ENCODE results near the gene SAMD4A. TPM values are rescaled to one million over a fixed set of nuclear protein-coding genes. Genes with fewer than 3 reads are reported as not detected.

The SAMD4A gene
- total and polyA plus RNA-seq, 2 donors (not counting 1 experiment from before 2014, with no cell fraction given) = 9.3 to 39.8 TPM

- no peak overlapping the region for H3K9ac ChIP-seq (ENCODE audit: insufficient read depth, low read length)
- no peak for DNase-seq (ENCODE audit: low read depth in 2 of 2)
- no peak overlapping the region for H2AFZ ChIP-seq (ENCODE audit: low read length)
- no peak overlapping the region for H3K4me3 ChIP-seq (replicated peaks in 1 of 4; ENCODE audit: control extremely low read depth in 1 of 4, insufficient read depth in 1 of 4, low read depth in 3 of 4, low read length in 4 of 4)
- peaks cover 41% of the 10 kb centered on the region for H3K36me3 ChIP-seq (ENCODE audit: control insufficient read depth, insufficient read depth, low read length)
- H3K79me2 ChIP-seq (ENCODE audit: control insufficient read depth, insufficient read depth, low read length) = no peaks in the 10 kb centered on the region
- TF ChIP-seq CTCF (conservative IDR thresholded peaks at IDR 0.05 in 1 of 2, IDR thresholded peaks at IDR 0.05 in 1 of 2; ENCODE audit: low read depth in 1 of 2, low read length in 2 of 2) (no peak), EZH2 (IDR thresholded peaks at IDR 0.05; ENCODE audit: low read length, missing control alignments) (no peak)
- no peak overlapping the region for H3K4me2 ChIP-seq (ENCODE audit: extremely low read depth, insufficient read depth, low read length)
- H4K20me1 ChIP-seq (ENCODE audit: control insufficient read depth, extremely low read depth, insufficient read depth, low read length) = no peaks in the 10 kb centered on the region
- no peaks in the 10 kb centered on the region for H3K27me3 ChIP-seq (ENCODE audit: control insufficient read depth, insufficient read depth, low read length)
- H3K4me1 ChIP-seq (ENCODE audit: control insufficient read depth, extremely low read depth, insufficient read depth, low read length) = no peaks in the 10 kb centered on the region
- H3K27ac ChIP-seq (ENCODE audit: insufficient read depth, low read length) = no peak overlapping the region
- H3K9me3 ChIP-seq (ENCODE audit: control insufficient read depth, insufficient read depth, low read depth, low read length) = no peaks in the 10 kb centered on the region
Measured at GRCh38 chr14:54786838-54787237, 219.9 kb downstream of the SAMD4A start.

- Histone ChIP-seq H3K9ac (ENCODE audit: insufficient read depth, low read length) (no peak overlapping the region), H4K20me1 (ENCODE audit: control insufficient read depth, extremely low read depth, insufficient read depth, low read length) (no peaks in the 10 kb centered on the region), H3K27me3 (ENCODE audit: control insufficient read depth, insufficient read depth, low read length) (no peaks in the 10 kb centered on the region), H2AFZ (ENCODE audit: low read length) (no peak overlapping the region), H3K4me1 (ENCODE audit: control insufficient read depth, extremely low read depth, insufficient read depth, low read length) (no peaks in the 10 kb centered on the region), H3K79me2 (ENCODE audit: control insufficient read depth, insufficient read depth, low read length) (no peaks in the 10 kb centered on the region), H3K4me2 (ENCODE audit: extremely low read depth, insufficient read depth, low read length) (no peak overlapping the region), H3K9me3 (ENCODE audit: control insufficient read depth, insufficient read depth, low read depth, low read length) (no peaks in the 10 kb centered on the region), H3K27ac (ENCODE audit: insufficient read depth, low read length) (no peak overlapping the region), H3K4me3 (replicated peaks in 1 of 4; ENCODE audit: control extremely low read depth in 1 of 4, insufficient read depth in 1 of 4, low read depth in 3 of 4, low read length in 4 of 4) (no peak overlapping the region), H3K36me3 (ENCODE audit: control insufficient read depth, insufficient read depth, low read length) (peaks cover 41% of the 10 kb centered on the region)
- DNase-seq (ENCODE audit: low read depth in 2 of 2) = no peak
- TF ChIP-seq CTCF (conservative IDR thresholded peaks at IDR 0.05 in 1 of 2, IDR thresholded peaks at IDR 0.05 in 1 of 2; ENCODE audit: low read depth in 1 of 2, low read length in 2 of 2) (no peak), EZH2 (IDR thresholded peaks at IDR 0.05; ENCODE audit: low read length, missing control alignments) (no peak)
Measured at GRCh38 chr14:54787261-54787660, 220.3 kb downstream of the SAMD4A start.

- H3K27me3 ChIP-seq (ENCODE audit: control insufficient read depth, insufficient read depth, low read length) = no peaks in the 10 kb centered on the region
- no peak overlapping the region for H3K4me3 ChIP-seq (replicated peaks in 1 of 4; ENCODE audit: control extremely low read depth in 1 of 4, insufficient read depth in 1 of 4, low read depth in 3 of 4, low read length in 4 of 4)
- no peak for TF ChIP-seq CTCF (conservative IDR thresholded peaks at IDR 0.05 in 1 of 2, IDR thresholded peaks at IDR 0.05 in 1 of 2; ENCODE audit: low read depth in 1 of 2, low read length in 2 of 2)
- no peak for TF ChIP-seq EZH2 (IDR thresholded peaks at IDR 0.05; ENCODE audit: low read length, missing control alignments)
- no peak overlapping the region for H3K27ac ChIP-seq (ENCODE audit: insufficient read depth, low read length)
- no peak for DNase-seq (ENCODE audit: low read depth in 2 of 2)
- H3K4me1 ChIP-seq (ENCODE audit: control insufficient read depth, extremely low read depth, insufficient read depth, low read length) = no peaks in the 10 kb centered on the region
- H3K9me3 ChIP-seq (ENCODE audit: control insufficient read depth, insufficient read depth, low read depth, low read length) = no peaks in the 10 kb centered on the region
- no peaks in the 10 kb centered on the region for H3K79me2 ChIP-seq (ENCODE audit: control insufficient read depth, insufficient read depth, low read length)
- no peaks in the 10 kb centered on the region for H4K20me1 ChIP-seq (ENCODE audit: control insufficient read depth, extremely low read depth, insufficient read depth, low read length)
- H3K4me2 ChIP-seq (ENCODE audit: extremely low read depth, insufficient read depth, low read length) = no peak overlapping the region
- H2AFZ ChIP-seq (ENCODE audit: low read length) = no peak overlapping the region
- peaks cover 35% of the 10 kb centered on the region for H3K36me3 ChIP-seq (ENCODE audit: control insufficient read depth, insufficient read depth, low read length)
- H3K9ac ChIP-seq (ENCODE audit: insufficient read depth, low read length) = no peak overlapping the region
Measured at GRCh38 chr14:54788701-54789100, 221.8 kb downstream of the SAMD4A start.

All from fibroblast of lung (primary cell).